ENCODE data around the gene ANKS1B.
"Not testable (repeated sequence)": the region's sequence is repeated elsewhere in the genome, so short reads cannot be mapped to it uniquely, and the experiment has no call there.

The ANKS1B gene

DNA sequence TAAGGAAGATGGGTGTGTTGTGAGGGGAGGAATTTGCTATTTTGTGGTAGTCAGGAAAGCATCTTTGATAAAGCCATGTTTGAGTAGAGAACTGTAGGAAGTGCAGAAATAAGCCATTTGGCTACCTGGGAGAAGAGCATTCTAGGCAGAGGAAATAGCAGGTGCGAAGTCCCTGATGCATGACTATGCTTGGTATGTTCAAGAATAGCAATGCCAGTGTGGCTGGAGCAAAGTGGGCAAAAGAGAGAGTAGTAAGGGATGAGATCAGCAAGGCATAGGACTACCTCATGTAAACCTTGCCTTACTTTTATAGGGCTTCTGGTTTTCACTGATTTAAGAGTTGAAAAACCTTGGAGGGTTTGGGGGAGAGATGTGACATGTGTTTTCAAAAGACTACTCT is 702.6 kb downstream of the ANKS1B start:
- no peak for DNase-seq (ENCODE audit: low read depth in 1 of 2, low spot score in 1 of 2)

DNA sequence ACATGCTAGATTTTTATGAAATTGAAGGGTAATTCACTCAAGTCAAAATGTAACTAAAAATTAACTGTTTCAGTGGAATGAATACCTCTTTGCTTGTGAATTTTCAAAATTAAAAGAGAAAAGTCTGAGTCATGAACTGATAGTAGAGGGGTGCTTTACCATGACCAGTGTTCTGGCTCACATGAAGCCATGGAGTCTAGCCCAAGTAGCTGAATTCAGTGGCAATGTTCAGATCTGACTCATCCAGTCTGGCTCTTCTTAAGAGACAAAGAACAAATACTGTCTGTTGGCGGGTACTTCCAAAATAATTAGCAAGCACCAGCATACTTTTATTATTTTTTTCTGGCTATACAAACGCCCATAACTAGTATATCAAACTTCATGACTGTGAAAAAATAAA is 703.5 kb downstream of the ANKS1B start:
- DNase-seq (ENCODE audit: low read depth in 1 of 2, low spot score in 1 of 2) = no peak

DNA sequence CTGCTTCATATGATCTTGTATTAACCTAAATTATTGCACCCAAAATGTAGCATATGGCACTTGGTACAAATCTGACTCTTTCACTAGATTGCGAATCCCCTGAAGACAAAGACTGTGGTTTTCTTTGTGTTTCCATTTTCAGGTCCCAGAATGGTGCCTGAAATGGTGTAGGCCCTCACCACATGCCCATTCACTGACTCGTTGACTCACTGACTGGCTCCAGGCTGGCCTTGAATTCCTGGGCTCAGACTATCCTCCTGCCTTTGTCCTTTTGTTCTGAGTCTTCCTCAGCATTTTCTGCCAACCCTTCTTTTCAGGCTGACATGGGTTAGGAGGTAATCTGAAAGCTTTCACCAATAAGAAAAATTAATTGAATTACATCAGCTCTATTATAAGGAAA is 705.8 kb downstream of the ANKS1B start:
- no peak for DNase-seq (ENCODE audit: low read depth in 1 of 2, low spot score in 1 of 2)

DNA sequence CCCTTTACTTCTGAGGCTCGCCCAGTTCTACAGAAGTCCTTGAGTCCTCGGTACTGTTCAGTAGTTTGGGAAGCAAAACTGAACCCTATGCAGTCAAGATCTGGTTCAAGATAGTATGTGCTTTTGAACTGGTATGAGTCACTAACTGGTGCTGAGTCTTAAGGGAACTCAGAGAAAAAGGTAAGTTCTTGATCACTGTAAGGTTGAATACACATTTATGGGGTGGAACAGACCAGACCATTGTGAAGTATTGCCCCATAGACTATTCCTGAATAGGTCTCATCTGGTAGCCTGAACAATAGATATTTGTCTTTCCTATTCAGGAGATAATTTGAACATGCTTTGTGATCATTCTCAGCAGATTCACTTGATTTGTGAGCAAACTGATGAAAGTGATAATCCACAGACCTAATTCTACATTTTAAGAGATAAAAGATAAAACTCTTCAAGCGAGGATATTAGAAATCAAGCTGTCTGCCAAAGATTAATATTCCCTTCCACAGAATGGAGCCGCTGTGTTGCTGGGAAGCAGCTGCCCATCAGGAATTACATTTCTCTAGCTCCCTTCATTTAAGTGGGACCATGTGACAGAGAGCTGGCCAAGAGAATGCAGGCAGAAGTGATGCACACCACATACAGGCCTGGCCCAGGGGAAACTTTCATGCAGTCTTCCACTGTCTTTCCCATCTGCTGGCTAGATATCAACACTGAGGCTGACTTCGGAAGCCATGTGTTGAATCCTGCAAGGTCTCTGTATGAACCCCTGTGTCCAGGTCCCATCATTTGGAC is 707.0 kb downstream of the ANKS1B start:
- DNase-seq (ENCODE audit: low read depth in 1 of 2, low spot score in 1 of 2) = no peak

DNA sequence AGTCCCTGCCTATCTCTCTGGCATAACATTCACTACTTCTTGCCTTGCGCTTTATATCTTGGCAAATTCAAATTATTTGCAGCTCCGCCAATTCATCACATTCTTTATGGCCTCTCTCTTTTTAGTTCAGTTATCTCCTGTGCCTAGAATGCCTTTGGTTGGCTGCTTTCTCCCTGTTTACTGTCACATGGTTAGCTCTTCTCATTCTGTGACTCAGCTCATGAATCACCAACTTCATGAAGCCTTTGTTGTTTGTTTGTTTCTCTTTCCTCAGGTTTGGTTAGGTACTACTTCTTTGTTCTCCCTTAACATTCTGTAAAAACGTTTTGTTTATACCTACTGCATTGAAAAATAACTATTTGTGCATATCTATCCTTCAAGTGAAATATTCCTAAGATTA is 713.7 kb downstream of the ANKS1B start:
- no peak for DNase-seq (ENCODE audit: low read depth in 1 of 2, low spot score in 1 of 2)

DNA sequence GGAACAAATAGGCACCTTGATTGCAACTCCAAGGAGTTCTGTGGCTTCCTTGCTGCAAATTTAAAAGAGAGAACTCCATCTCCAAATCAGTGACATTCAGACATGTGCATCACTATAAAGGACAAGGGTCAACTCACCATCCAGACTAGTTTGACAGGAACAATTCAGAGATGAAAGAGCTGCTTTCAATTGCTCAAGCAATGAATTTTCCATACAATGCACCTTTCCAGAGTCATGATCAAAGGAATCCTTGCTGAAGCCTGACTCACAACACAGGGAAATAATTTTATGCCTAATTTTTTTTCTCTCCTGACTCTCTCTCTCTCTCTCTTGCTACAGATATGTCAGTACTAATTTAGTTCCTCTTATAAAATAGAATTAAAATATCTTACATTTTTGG is 717.7 kb downstream of the ANKS1B start:
- no peak for DNase-seq (ENCODE audit: low read depth in 1 of 2, low spot score in 1 of 2)

DNA sequence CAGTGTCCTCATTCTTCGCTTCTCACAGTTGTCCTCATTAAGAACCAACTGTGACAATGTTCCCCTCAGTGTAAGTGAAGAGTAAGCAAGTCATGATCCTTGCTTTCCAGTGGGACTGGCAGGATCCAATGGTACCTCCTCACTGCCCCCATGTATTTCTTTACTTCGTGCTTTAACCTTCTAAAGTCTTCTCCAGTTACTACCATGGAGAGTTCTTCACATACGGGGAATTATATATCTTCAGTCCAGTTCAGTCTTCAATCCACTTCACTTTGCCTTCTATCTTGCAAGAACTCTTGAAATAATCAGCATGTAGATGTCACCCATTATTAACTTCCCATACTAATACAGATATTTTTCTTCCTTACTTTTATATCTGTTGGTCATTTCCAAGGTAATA is 719.1 kb downstream of the ANKS1B start:
- no peak for DNase-seq (ENCODE audit: low read depth in 1 of 2, low spot score in 1 of 2)

DNA sequence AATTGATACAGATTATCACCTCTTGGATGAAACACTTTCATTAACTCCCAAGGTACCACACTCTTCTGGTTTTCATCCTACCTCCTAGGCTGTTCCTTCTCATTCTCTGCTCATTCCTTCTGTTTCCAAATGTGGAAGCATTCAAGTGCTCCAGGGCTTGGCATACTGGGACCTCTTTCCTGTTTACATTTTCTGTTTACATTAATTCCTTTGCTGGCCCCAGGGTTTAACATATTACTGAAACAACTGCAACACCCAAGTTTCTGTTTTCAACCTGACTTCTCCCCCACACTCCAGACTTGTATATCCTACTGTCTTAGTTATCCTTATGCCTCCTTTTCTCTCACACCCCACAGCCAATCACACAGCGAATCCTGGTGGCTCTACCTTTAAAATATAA is 723.5 kb downstream of the ANKS1B start:
- DNase-seq (ENCODE audit: low read depth in 1 of 2, low spot score in 1 of 2) = no peak

DNA sequence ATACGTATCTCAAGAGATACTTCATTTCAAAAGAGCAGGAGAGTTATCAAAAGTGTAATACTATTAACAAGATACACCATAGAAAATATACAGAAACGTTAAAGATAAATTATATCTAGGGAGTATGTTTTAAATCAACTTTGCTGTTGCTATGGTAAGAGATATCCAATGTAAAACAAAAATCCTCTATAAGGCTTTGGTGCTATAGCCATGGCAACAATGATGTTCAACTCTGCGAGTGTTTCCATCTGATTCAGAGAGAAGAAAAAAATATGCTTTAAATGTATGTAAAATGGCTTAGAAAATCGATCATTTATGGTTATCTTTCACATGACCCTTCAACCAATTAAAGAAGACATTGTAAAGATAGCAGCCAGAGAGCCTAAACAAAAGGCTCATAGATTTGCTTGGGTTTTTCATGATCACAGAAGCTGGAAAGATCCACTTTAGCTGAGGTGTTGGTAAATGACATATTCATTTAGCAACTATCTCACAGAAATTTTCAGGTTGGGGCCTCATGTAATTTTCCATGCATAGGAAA is 724.2 kb downstream of the ANKS1B start:
- no peak for DNase-seq (ENCODE audit: low read depth in 1 of 2, low spot score in 1 of 2)

DNA sequence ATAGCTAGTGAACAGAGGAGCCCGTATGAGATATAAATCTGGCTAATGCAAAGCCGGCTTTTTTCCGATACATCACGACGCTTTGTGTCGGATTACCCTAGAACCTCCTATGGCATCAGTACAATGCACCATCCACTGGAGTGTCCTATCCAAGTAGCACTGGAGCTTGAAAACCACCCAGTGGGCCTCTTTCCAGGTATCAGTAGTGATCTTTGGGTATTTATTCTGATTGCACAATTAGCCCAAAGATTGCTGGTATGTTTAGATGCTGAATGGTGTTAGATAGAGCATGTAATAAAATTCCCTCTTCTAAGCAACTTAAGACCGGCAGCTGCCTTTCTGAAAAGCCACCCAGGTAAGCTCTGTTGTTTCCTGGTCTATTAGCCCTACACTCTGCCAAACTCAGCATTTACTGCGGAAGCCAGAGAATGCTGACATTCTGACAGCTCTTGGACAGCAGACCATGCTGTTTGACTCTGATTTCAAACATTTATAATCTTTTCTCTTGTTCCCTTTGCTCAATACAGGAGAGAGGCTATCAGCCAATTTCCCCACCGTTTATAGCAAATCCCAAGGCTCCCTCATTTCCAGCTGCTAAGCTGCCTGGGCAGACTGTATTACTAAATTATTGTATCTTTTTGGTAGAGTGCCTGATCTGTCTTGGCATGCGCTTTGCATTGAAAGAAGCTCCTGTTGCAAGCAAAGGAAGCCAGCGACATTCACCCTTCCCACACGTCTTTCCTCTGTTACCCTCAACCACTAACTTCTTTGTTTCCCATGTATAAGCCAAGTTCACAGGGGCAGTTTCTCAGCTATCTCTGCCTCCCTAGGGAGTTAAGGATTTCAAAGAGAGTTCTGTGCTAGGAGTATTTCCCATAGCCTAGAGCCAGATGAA is 725.4 kb downstream of the ANKS1B start:
- DNase-seq (ENCODE audit: low read depth in 1 of 2, low spot score in 1 of 2) = no peak

DNA sequence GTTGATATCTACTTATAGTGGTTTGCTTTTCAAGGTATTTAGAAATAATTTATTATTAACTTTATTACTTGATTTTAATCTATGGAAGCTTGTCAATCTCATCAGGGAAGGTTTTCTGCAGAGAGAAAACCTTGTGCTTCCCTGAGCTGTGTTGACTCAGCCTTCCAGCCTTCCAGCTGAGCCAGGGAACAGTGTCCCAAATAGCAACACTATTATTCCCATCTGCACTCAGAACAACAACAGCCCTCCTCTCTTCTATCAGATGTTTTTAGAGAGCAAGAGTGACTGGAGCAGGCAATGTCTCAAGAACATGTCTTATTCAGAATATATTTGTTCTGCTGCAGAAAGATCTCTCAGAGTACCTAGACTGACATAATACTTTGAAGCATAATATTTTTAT is 727.1 kb downstream of the ANKS1B start:
- no peak for DNase-seq (ENCODE audit: low read depth in 1 of 2, low spot score in 1 of 2)

DNA sequence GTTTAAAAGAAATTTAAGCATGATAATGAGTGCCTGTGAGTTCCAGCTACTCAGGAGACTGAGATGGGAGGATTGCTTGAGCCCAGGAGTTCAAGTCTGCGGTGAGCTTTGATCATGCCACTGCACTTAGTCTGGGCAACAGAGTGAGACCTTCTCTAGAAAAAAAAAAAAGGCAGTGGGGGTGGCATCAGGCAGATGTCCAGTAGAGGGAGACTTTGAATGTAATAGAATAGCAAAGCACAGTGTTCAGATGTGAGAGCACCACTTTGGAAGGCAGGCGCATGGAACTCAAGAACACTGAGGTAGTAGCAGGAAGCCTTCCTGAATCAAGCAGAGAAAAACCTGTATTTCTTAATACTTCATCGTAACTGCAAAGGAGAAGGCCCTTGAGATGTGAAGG is 731.7 kb downstream of the ANKS1B start:
- no peak for DNase-seq (ENCODE audit: low read depth in 1 of 2, low spot score in 1 of 2)

DNA sequence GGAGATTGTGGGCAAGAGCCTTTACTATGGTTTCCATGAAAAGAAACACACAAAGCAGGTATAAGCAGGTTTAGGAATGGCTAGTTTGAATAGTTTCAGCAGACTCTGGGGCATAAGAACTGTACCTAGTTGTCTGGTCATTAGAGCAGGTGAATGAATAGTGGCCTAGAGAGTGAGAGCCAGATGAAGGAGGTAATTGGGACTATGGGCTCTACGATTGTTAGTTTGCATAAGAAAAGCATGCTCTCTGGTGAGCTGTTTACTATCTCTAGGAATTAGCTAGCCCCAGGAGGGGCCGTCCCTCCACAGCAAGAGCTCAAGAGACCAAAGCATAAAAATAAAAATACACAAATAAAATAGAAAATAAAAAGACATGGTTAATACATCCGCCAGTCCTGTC is 734.6 kb downstream of the ANKS1B start:
- no peak for DNase-seq (ENCODE audit: low read depth in 1 of 2, low spot score in 1 of 2)

DNA sequence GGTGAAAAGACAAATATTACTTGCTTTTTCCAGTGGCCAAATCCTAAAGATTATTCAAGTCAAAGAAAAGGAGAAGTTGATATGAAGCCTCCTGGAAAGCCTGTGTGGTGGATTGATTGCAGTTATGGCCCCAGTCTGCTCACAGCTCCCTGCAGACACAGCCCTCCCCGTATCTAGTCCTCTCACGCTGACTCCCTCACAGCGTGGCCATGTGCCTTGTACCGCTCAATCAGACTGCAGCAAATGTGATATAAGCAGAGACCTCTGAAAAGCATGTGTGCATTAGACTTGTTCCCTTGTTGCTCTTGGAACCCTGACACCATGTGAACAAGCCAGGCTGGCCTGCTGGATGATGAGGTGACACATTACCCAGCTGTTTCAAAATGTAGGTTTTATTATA is 735.2 kb downstream of the ANKS1B start:
- no peak for DNase-seq (ENCODE audit: low read depth in 1 of 2, low spot score in 1 of 2)

DNA sequence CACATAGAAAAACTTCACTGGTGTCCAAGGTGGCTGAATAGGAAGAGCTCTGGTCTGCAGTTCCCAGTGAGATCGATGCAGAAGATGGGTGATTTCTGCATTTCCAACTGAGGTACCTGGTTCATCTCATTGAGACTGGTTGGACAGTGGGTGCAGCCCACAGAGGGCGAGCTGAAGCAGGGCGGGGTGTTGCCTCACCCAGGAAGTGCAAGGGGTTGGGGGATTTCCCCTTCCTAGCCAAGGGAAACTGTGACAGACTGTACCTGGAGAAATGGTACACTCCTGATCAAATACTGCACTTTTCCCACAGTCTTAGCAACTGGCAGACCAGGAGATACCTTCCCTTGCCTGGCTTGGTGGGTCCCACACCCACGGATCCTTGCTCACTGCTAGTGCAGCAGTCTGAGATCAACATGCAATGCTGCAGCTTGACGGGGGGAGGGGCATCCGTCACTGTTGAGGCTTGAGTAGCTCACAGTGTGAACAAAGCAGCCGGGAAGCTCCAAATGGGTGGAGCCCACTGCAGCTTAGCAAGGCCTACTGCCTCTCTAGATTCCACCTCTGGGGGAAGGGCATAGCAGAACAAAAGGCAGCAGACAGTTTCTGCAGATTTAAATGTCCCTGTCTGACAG is 746.7 kb downstream of the ANKS1B start:
- not testable (repeated sequence) for DNase-seq (ENCODE audit: low read depth in 1 of 2, low spot score in 1 of 2)

DNA sequence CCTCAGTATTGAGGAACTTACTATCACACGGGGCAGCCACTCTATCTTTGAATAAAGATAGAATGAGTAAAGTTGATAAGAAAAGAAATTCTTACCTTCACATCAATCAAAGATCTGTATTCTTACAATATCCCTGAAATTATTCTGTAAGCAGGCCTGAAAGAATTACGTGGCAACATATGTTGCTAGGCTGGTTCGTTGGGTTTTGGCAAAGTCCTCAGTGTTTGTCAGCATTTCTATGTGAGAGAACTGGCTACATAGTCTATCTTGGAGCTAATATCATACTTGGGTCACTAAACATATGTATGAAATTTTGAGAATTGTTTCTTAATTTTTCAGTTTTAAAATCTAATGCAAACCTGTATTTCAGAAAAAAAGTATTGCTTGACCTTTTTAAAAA is 749.4 kb downstream of the ANKS1B start:
- no peak for DNase-seq (ENCODE audit: low read depth in 1 of 2, low spot score in 1 of 2)

DNA sequence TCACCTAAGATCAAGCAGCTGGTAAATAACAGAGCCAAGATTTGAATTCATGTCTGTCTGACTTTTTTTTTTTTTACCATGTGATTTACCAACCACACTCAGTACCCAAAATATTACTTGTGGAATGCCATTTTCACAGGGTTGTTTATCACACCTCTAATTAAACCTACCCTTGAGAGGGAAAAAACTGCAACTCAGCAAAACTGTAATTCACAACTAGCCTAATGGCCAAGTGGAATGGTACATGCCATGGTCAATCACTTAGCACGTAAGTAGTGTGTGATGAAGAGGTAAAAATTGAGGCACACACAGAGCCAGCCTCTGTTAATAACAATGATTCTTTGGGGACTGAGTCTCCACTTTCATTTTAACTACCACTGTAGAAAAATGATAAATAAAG is 750.0 kb downstream of the ANKS1B start:
- no peak for DNase-seq (ENCODE audit: low read depth in 1 of 2, low spot score in 1 of 2)

DNA sequence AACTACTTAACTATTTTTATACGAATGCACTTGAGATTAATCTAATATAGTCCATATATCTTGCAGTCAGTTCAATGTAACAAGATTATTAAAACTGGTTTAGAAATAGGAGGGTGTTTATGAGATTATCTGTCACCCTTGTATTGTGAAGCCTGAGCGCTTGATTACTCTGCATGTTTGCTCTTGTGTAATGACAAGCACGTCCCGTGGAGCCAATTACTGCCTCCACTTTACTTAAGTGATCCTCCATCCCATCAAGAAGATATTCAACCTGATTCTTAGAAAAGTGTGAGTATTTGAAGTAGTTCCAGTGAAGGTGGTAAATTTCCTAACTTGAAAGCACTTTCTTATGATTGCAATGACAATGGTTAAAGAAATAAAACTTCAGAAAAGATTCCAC is 752.4 kb downstream of the ANKS1B start:
- DNase-seq (ENCODE audit: low read depth in 1 of 2, low spot score in 1 of 2) = no peak

DNA sequence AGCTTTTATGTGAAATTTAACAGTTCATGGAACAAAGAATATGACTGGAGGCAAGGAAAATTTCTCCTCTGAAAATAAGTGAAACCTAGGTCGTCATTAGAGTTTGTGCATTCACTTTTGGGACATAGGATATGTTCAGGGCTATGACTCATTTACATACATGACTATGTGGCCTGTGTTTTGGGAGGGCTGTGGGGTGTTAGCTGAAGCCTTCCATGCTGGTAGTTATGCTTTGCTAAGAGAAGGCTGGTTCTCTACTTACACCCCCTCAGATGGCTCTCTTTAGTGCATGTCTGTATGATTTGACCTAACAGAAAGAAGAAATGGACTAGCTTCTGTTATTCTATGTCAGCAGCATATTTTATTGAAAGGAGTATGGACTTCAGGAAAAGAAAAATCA is 753.7 kb downstream of the ANKS1B start:
- DNase-seq (ENCODE audit: low read depth in 1 of 2, low spot score in 1 of 2) = no peak

DNA sequence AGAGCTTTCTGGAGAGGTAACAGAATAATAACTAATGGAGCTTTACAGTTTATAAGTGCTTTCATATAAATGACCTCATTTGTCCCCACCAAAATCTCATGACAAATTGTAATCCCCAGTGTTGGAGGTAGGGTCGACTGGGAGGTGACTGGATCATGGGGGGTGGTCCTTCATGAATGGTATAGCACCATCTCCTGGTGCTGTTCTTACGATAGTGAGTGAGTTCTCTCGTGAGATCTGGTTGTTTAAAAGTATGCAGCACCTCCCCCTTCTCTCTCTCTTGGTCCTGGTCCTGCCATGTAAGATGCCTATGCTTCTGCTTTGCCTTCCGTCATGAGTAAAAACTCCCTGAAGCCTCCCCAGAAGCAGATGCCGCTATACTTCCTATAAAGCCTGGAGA is 760.5 kb downstream of the ANKS1B start:
- DNase-seq (ENCODE audit: low read depth in 1 of 2, low spot score in 1 of 2) = no peak

DNA sequence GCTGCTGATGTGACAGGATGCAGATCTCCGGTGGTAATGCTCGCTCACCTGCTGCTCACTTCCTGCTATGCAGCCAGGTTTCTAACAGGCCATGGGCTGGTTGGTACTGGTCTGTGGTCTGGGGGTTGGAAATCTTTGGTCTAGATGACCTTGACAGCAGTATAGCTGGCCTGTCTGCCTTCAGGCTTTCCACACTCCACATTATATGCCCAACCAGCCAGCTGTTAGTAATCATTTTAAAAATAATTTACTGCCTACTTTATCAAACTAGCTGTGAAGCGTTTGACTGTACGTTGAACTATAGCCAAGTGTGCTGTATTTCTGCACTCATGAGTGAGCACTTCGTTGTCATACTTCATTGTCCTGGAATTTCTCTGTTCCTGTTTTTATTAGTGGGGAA is 761.2 kb downstream of the ANKS1B start:
- no peak for DNase-seq (ENCODE audit: low read depth in 1 of 2, low spot score in 1 of 2)

DNA sequence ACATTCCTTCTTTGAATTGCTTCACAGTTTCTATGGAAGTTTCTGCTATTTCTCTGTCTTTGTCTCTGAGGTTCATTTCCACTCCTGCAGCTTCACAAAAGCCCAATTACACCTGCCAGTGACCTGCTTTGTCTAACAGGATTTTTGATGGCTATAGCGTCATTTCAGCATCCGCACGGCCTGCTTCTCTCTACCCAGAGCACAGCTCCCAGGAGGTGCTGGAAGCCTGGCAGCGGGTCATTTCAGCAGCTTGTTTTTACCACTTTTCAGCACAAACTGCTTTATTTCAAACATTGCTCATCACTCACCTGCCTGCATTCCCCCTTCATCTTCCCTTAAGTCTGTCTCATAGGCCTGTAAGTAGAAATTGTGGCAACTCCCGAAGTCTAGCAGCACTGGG is 771.7 kb downstream of the ANKS1B start:
- no peak for DNase-seq (ENCODE audit: low read depth in 1 of 2, low spot score in 1 of 2)

Data from stimulated activated CD4-positive, alpha-beta T cell treated with anti-CD3 and anti-CD28 coated beads, Interleukin-15, amount 100 ng/mL, for 1 hour (primary cell).